Fibroblast of lung (primary cell): Measurements from ENCODE around the gene NFAT5. TPM values are rescaled to one million over a fixed set of nuclear protein-coding genes. Genes with fewer than 3 reads are reported as not detected.
"Not testable (repeated sequence)": the region's sequence is repeated elsewhere in the genome, so short reads cannot be mapped to it uniquely, and the experiment has no call there.

ENCODE experiments used
- DNase-seq, 2 donors: peaks; one replicate each; pipeline versions ENCODE4 v3.0.0 to v3.0.0-alpha.2; 2010; ENCODE audit warnings: low read depth in 2 of 2
- H2AFZ ChIP-seq: 2 replicates; pipeline ENCODE4 v1.5.1; 2012; ENCODE audit warnings: low read length, control low read depth, inconsistent platforms
- H3K27ac ChIP-seq: 2 replicates; pipeline ENCODE4 v1.5.1; 2011; ENCODE audit warnings: low read length, control low read depth; ENCODE audit not compliant: insufficient read depth
- H3K27me3 ChIP-seq: 2 replicates; pipeline ENCODE4 v1.5.1; 2011; ENCODE audit warnings: mild to moderate bottlenecking, low read length; ENCODE audit not compliant: control insufficient read depth, insufficient read depth
- H3K36me3 ChIP-seq: 2 replicates; pipeline ENCODE4 v1.5.1; 2011; ENCODE audit warnings: low read length; ENCODE audit not compliant: control insufficient read depth, insufficient read depth
- H3K4me1 ChIP-seq: 2 replicates; pipeline ENCODE4 v1.5.1; 2011; ENCODE audit warnings: low read length; ENCODE audit not compliant: control insufficient read depth, insufficient read depth; ENCODE audit errors: extremely low read depth
- H3K4me2 ChIP-seq: 2 replicates; pipeline ENCODE4 v1.5.1; 2011; ENCODE audit warnings: low read length, control low read depth; ENCODE audit not compliant: insufficient read depth; ENCODE audit errors: extremely low read depth
- H3K4me3 ChIP-seq, 4 experiments: fragments of 200-600 bp in 1 of 4; sonication (generic) in 1 of 4; replicated peaks in 1 of 4; 2 replicates each; pipeline ENCODE4 v1.5.1; 2011 to 2016; ENCODE audit warnings: low read length in 4 of 4, low read depth in 3 of 4, mild to moderate bottlenecking in 3 of 4, control low read depth in 2 of 4, inconsistent platforms in 1 of 4, mixed read lengths in 1 of 4; ENCODE audit not compliant: insufficient read depth in 1 of 4; ENCODE audit errors: control extremely low read depth in 1 of 4
- H3K79me2 ChIP-seq: 2 replicates; pipeline ENCODE4 v1.5.1; 2012; ENCODE audit warnings: mild to moderate bottlenecking, low read length, inconsistent platforms; ENCODE audit not compliant: control insufficient read depth, insufficient read depth
- H3K9ac ChIP-seq: 2 replicates; pipeline ENCODE4 v1.5.1; 2011; ENCODE audit warnings: mild to moderate bottlenecking, low read length, control low read depth; ENCODE audit not compliant: insufficient read depth
- H3K9me3 ChIP-seq: 2 replicates; pipeline ENCODE4 v1.5.1; 2012; ENCODE audit warnings: low read depth, low read length; ENCODE audit not compliant: control insufficient read depth, insufficient read depth
- H4K20me1 ChIP-seq: 2 replicates; pipeline ENCODE4 v1.5.1; 2011; ENCODE audit warnings: low read length; ENCODE audit not compliant: control insufficient read depth, insufficient read depth; ENCODE audit errors: extremely low read depth
- CTCF ChIP-seq, 2 donors: IDR thresholded peaks in 1 of 2; conservative IDR thresholded peaks in 1 of 2; 1 replicate in 1 of 2; 2 replicates in 1 of 2; pipeline ENCODE4 v1.5.1; 2011 to 2012; ENCODE audit warnings: low read length in 2 of 2, control low read depth in 1 of 2, inconsistent platforms in 1 of 2, low read depth in 1 of 2, mild to moderate bottlenecking in 1 of 2
- EZH2 ChIP-seq: IDR thresholded peaks from 2 replicates; pipeline ENCODE4 v1.5.1; 2012; ENCODE audit warnings: low read length, control low read depth, mild to moderate bottlenecking; ENCODE audit errors: missing control alignments
- polyA plus RNA-seq, 2 donors: library from polyadenylated mRNA; depleted of rRNA in 1 of 2; stranded (reverse) in 1 of 2; unstranded in 1 of 2; fragments of >200 nt; gene quantifications; 2 replicates each; pipeline ENCODE4 v1.2.1, GENCODE V29; 2011 to 2012; ENCODE audit warnings: missing spikeins in 1 of 2
- total RNA-seq: library from RNA; depleted of rRNA; stranded (reverse); fragments of >200 nt; gene quantifications from 2 replicates; pipeline ENCODE4 v1.2.1, GENCODE V29; 2014

NFAT5 gene
- total and polyA plus RNA-seq, 2 donors (not counting 1 experiment from before 2014, with no cell fraction given), result 33.4 to 39.4 TPM

DNA sequence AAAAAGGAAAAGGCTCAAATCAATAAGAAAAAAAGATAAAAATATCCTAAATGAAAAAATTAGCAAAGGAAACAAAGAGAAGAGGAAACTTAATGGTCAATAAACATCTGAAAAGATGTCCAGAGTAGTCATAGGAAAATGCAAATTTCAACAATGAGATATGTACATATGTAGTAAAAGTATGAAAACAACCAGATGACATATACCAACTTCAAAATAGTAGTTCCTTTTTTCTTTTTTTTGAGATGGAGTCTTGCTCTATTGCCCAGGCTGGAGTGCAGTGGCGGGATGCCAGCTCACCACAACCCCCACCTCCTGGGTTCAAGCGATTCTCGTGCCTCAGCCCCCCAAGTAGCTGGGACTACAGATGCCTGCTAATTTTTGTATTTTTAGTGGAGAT, 21.7 kb upstream of the NFAT5 start:
- Histone ChIP-seq H3K4me3 (no peak overlapping the region), H4K20me1 (no peaks in the 10 kb centered on the region), H3K27me3 (no peaks in the 10 kb centered on the region), H3K4me2 (no peak overlapping the region), H3K9me3 (no peaks in the 10 kb centered on the region), H3K27ac (no peak overlapping the region), H3K36me3 (no peaks in the 10 kb centered on the region), H3K4me1 (no peaks in the 10 kb centered on the region), H3K9ac (no peak overlapping the region), H2AFZ (no peak overlapping the region), H3K79me2 (no peaks in the 10 kb centered on the region)
- no peak for DNase-seq
- TF ChIP-seq CTCF (conservative IDR thresholded peaks at IDR 0.05 in 1 of 2, IDR thresholded peaks at IDR 0.05 in 1 of 2; ENCODE audit: low read depth in 1 of 2, low read length in 2 of 2) (no peak), EZH2 (no peak)

- H3K4me1 ChIP-seq, H3K4me3 ChIP-seq, H3K9ac ChIP-seq, H3K9me3 ChIP-seq, H3K27ac ChIP-seq, H3K27me3 ChIP-seq, H3K36me3 ChIP-seq, H2AFZ ChIP-seq, H3K4me2 ChIP-seq, H3K79me2 ChIP-seq, DNase-seq, H4K20me1 ChIP-seq: not testable (repeated sequence)
Observed at GRCh38 chr16:69546663-69547062, 19.1 kb upstream of the NFAT5 start.

- H3K9ac ChIP-seq, result no peak overlapping the region
Observed at GRCh38 chr16:69553332-69553731, 12.4 kb upstream of the NFAT5 start.

More at GRCh38 chr16:69553332-69553731, 12.4 kb upstream of the NFAT5 start:
- no peaks in the 10 kb centered on the region for H3K79me2 ChIP-seq
- no peaks in the 10 kb centered on the region for H4K20me1 ChIP-seq
- no peaks in the 10 kb centered on the region for H3K27me3 ChIP-seq
- no peaks in the 10 kb centered on the region for H3K36me3 ChIP-seq
- no peak overlapping the region for H3K27ac ChIP-seq
- H3K4me2 ChIP-seq, result no peak overlapping the region
- no peaks in the 10 kb centered on the region for H3K9me3 ChIP-seq
- TF ChIP-seq EZH2 (no peak), CTCF (conservative IDR thresholded peaks at IDR 0.05 in 1 of 2, IDR thresholded peaks at IDR 0.05 in 1 of 2; ENCODE audit: low read depth in 1 of 2, low read length in 2 of 2) (no peak)
- H2AFZ ChIP-seq, result no peak overlapping the region
- no peak overlapping the region for H3K4me3 ChIP-seq
- peak in 1 of 2 donors; percentile 13 for DNase-seq
- H3K4me1 ChIP-seq, result no peaks in the 10 kb centered on the region
